OCI-LY3 (cell line): ENCODE data around the gene PIEZO2.
"Not testable (repeated sequence)": the region's sequence is repeated elsewhere in the genome, so short reads cannot be mapped to it uniquely, and the experiment has no call there.

ENCODE experiments used
- H2AFZ ChIP-seq: fragments of 200-600, 300-600 bp; shearing (Covaris generic); 2 replicates; pipeline ENCODE4 v1.6.0; 2014; ENCODE audit warnings: antibody characterized with exemption, low read depth, low read length
- H3K27ac ChIP-seq: fragments of 200-600, 300-600 bp; sonication (generic); 2 replicates; pipeline ENCODE4 v1.5.1; 2014; ENCODE audit warnings: mild to moderate bottlenecking, low read length, moderate library complexity, mixed read lengths
- H3K27me3 ChIP-seq: fragments of 200-600, 300-600 bp; sonication (generic); 2 replicates; pipeline ENCODE4 v1.6.1; 2014; ENCODE audit warnings: low read depth, low read length, mixed read lengths
- H3K36me3 ChIP-seq: fragments of 200-600, 300-600 bp; sonication (generic); replicated peaks from 2 replicates; pipeline ENCODE3; 2014; ENCODE audit warnings: low read depth, low read length, mixed read lengths
- H3K4me1 ChIP-seq: fragments of 300-600, 200-600 bp; sonication (generic); 2 replicates; pipeline ENCODE4 v1.6.1; 2014; ENCODE audit warnings: low read length, mixed read lengths
- H3K4me2 ChIP-seq: fragments of 200-600, 300-600 bp; sonication (generic); 2 replicates; pipeline ENCODE4 v1.6.1; 2014; ENCODE audit warnings: low read length, mixed read lengths
- H3K4me3 ChIP-seq: fragments of 300-600, 200-600 bp; sonication (generic); 2 replicates; pipeline ENCODE4 v1.5.1; 2014; ENCODE audit warnings: antibody characterized with exemption, mild to moderate bottlenecking, low read length, moderate library complexity
- H3K79me2 ChIP-seq: fragments of 300-600, 200-600 bp; shearing (Covaris generic); 2 replicates; pipeline ENCODE4 v1.6.1; 2014; ENCODE audit warnings: mild to moderate bottlenecking, low read length, mixed read lengths
- H3K9ac ChIP-seq: fragments of 300-600, 200-600 bp; shearing (Covaris generic); 2 replicates; pipeline ENCODE4 v1.6.0; 2014; ENCODE audit warnings: mild to moderate bottlenecking, low read length, moderate library complexity
- H3K9me3 ChIP-seq: fragments of 200-600, 300-600 bp; shearing (Covaris generic); 2 replicates; pipeline ENCODE4 v1.6.1; 2014; ENCODE audit warnings: low read length, mixed read lengths; ENCODE audit not compliant: insufficient read depth
- H4K20me1 ChIP-seq: fragments of 200-600, 300-600 bp; sonication (generic); 2 replicates; pipeline ENCODE4 v1.6.1; 2016; ENCODE audit warnings: low read length, mixed read lengths; ENCODE audit not compliant: insufficient read depth
- CTCF ChIP-seq: fragments of 200-600, 300-600 bp; sonication (generic); IDR thresholded peaks from 2 replicates; pipeline ENCODE4 v1.5.1; 2014; ENCODE audit warnings: antibody characterized with exemption, low read length, low read depth
- EZH2phosphoT487 ChIP-seq: fragments of 200-600 bp; shearing (Covaris generic); IDR thresholded peaks from 2 replicates; pipeline ENCODE4 v1.6.1; 2018; ENCODE audit warnings: antibody characterized with exemption, mixed run types, low read depth

The PIEZO2 gene

DNA sequence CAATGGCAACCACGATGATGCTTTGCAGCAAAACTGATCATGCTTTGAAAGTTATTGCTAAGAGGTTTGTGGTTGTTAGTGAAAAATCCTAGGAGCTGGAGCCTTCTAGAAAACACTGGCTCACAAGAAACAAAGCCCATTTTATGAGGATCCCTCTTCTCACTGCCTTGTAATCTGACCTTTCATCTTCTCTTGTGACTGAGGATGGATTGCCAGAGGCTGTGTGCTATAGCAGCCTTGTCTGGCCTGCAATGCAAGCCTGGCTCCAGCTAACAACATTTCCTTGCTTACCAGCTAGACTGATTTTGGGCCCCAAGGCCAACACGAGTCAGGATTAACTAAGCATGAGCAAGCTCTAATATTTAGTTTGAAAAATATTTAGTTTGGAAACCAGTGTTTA lies 13.1 kb downstream of the PIEZO2 start:
- no peaks in the 10 kb centered on the region for H3K27me3 ChIP-seq
- no peak overlapping the region for H3K27ac ChIP-seq
- no peak overlapping the region for H3K4me2 ChIP-seq
- no peak overlapping the region for H3K9ac ChIP-seq
- no peaks in the 10 kb centered on the region for H3K36me3 ChIP-seq
- no peak overlapping the region for H3K4me3 ChIP-seq
- H4K20me1 ChIP-seq: no peaks in the 10 kb centered on the region
- H3K9me3 ChIP-seq: no peaks in the 10 kb centered on the region
- H3K4me1 ChIP-seq: no peaks in the 10 kb centered on the region
- H2AFZ ChIP-seq: no peak overlapping the region
- H3K79me2 ChIP-seq: no peaks in the 10 kb centered on the region
- TF ChIP-seq CTCF: no peak
- TF ChIP-seq EZH2phosphoT487: no peak

- no peak overlapping the region for H2AFZ ChIP-seq
Measured at GRCh38 chr18:11134940-11135339, 14.4 kb downstream of the PIEZO2 start.

GRCh38 chr18:11129059-11129458 lies 20.3 kb downstream of the PIEZO2 start:
- H3K36me3 ChIP-seq, H2AFZ ChIP-seq, H3K27ac ChIP-seq, H3K4me3 ChIP-seq, H3K79me2 ChIP-seq, H3K9me3 ChIP-seq, H3K4me1 ChIP-seq, H3K9ac ChIP-seq, H3K27me3 ChIP-seq, H3K4me2 ChIP-seq, H4K20me1 ChIP-seq: not testable (repeated sequence)

More at GRCh38 chr18:11134940-11135339, 14.4 kb downstream of the PIEZO2 start:
- TF ChIP-seq EZH2phosphoT487: no peak
- TF ChIP-seq CTCF: no peak
- Histone ChIP-seq H3K4me1 (no peaks in the 10 kb centered on the region), H4K20me1 (no peaks in the 10 kb centered on the region), H3K9me3 (no peaks in the 10 kb centered on the region), H3K79me2 (no peaks in the 10 kb centered on the region), H3K27ac (no peak overlapping the region), H3K4me2 (no peak overlapping the region), H3K27me3 (no peaks in the 10 kb centered on the region), H3K36me3 (no peaks in the 10 kb centered on the region), H3K9ac (no peak overlapping the region), H3K4me3 (no peak overlapping the region)

GRCh38 chr18:11125492-11126315 lies 23.7 kb downstream of the PIEZO2 start:
- H2AFZ ChIP-seq: no peak overlapping the region
- no peak overlapping the region for H3K4me3 ChIP-seq
- H3K27ac ChIP-seq: no peak overlapping the region
- H3K9me3 ChIP-seq: no peaks in the 10 kb centered on the region
- TF ChIP-seq EZH2phosphoT487 (no peak), CTCF (no peak)
- H3K4me1 ChIP-seq: no peaks in the 10 kb centered on the region
- no peak overlapping the region for H3K4me2 ChIP-seq
- H3K27me3 ChIP-seq: no peaks in the 10 kb centered on the region
- H4K20me1 ChIP-seq: no peaks in the 10 kb centered on the region
- H3K9ac ChIP-seq: no peak overlapping the region
- H3K36me3 ChIP-seq: no peaks in the 10 kb centered on the region
- H3K79me2 ChIP-seq: no peaks in the 10 kb centered on the region
